PC-3 (cell line): Measurements from ENCODE around the gene ITK. TPM values are rescaled to one million over a fixed set of nuclear protein-coding genes. Genes with fewer than 3 reads are reported as not detected.

ENCODE experiments used
- ATAC-seq: fragments of 200-7000 bp; cut with Tn5 transposase; 2 replicates; pipeline ENCODE4 v1.9.1; 2020; ENCODE audit warnings: mild to moderate bottlenecking, moderate library complexity
- BruUV-seq: library from RNA; stranded (reverse); fragments of 400-500 nt; replicated peaks from 2 replicates; lab custom pipeline; 2021; lab: Mats Ljungman, UMichigan
- CTCF ChIA-PET: fragments of 300-600 bp; sonication (Branson Sonifier 250); formaldehyde crosslinking; loops from one replicate; lab custom pipeline; 2022; ENCODE audit warnings: antibody characterized with exemption; lab: Charles Lee
- POLR2A ChIA-PET: fragments of 300-600 bp; sonication (Branson Sonifier 250); formaldehyde crosslinking; loops from one replicate; lab custom pipeline; 2022; ENCODE audit warnings: antibody characterized with exemption; ENCODE audit not compliant: unreplicated experiment; lab: Charles Lee
- DNase-seq: peaks from one replicate; pipeline ENCODE4 v3.0.0-alpha.2; 2015
- H2AFZ ChIP-seq: fragments of 300-600 bp; sonication (generic); 2 replicates; pipeline ENCODE4 v1.6.0; 2016; ENCODE audit warnings: antibody characterized with exemption, low read length
- H3F3A ChIP-seq: fragments of 300-600 bp; sonication (generic); one replicate; pipeline ENCODE4 v1.6.0; 2017; ENCODE audit warnings: antibody characterized with exemption, low read length, control low read depth, mild to moderate bottlenecking; ENCODE audit not compliant: unreplicated experiment
- H3K27ac ChIP-seq: fragments of 300-600 bp; sonication (generic); 2 replicates; pipeline ENCODE4 v1.5.1; 2016; ENCODE audit warnings: mild to moderate bottlenecking, low read length
- H3K27me3 ChIP-seq: fragments of 300-600 bp; sonication (generic); 2 replicates; pipeline ENCODE4 v1.6.1; 2016; ENCODE audit warnings: low read length, mixed read lengths
- H3K36me3 ChIP-seq: fragments of 300-600 bp; sonication (generic); 2 replicates; pipeline ENCODE4 v1.6.1; 2016; ENCODE audit warnings: low read depth, mixed run types, low read length, mixed read lengths
- H3K4me1 ChIP-seq: fragments of 300-600 bp; sonication (generic); 2 replicates; pipeline ENCODE4 v1.5.1; 2016; ENCODE audit warnings: low read length; ENCODE audit not compliant: insufficient read depth
- H3K4me2 ChIP-seq: fragments of 300-600 bp; sonication (generic); 2 replicates; pipeline ENCODE4 v1.6.0; 2016; ENCODE audit warnings: low read length
- H3K4me3 ChIP-seq: fragments of 300-600 bp; sonication (generic); 2 replicates; pipeline ENCODE4 v1.5.1; 2016; ENCODE audit warnings: mild to moderate bottlenecking, low read length, mixed read lengths
- H3K79me2 ChIP-seq: fragments of 300-600 bp; sonication (generic); 2 replicates; pipeline ENCODE4 v1.6.1; 2017; ENCODE audit warnings: low read length, mixed read lengths
- H3K9ac ChIP-seq: fragments of 300-600 bp; sonication (generic); 2 replicates; pipeline ENCODE4 v1.6.0; 2016; ENCODE audit warnings: mild to moderate bottlenecking, low read length
- H3K9me2 ChIP-seq: fragments of 300-600 bp; sonication (generic); replicated peaks from 2 replicates; pipeline ENCODE4 v1.6.1; 2016; ENCODE audit warnings: mixed run types, low read length, mixed read lengths
- H3K9me3 ChIP-seq: fragments of 300-600 bp; sonication (generic); 2 replicates; pipeline ENCODE4 v1.6.1; 2016; ENCODE audit warnings: low read length, mixed read lengths
- H4K20me1 ChIP-seq: fragments of 300-600 bp; sonication (generic); 2 replicates; pipeline ENCODE4 v1.6.1; 2016; ENCODE audit warnings: low read length, mixed read lengths
- CTCF ChIP-seq: fragments of 300-600 bp; sonication (generic); conservative IDR thresholded peaks from 2 replicates; pipeline ENCODE4 v1.5.1; 2017; ENCODE audit warnings: antibody characterized with exemption, low read depth, mild to moderate bottlenecking, low read length
- EZH2 ChIP-seq: fragments of 300-600 bp; sonication (generic); IDR thresholded peaks from one replicate; pipeline ENCODE4 v1.6.1; 2017; ENCODE audit warnings: antibody characterized with exemption, mild to moderate bottlenecking, low read length; ENCODE audit not compliant: unreplicated experiment
- EZH2phosphoT487 ChIP-seq: fragments of 300-600 bp; sonication (generic); IDR thresholded peaks from 2 replicates; pipeline ENCODE4 v1.6.1; 2018; ENCODE audit warnings: mild to moderate bottlenecking, antibody characterized with exemption, low read length, borderline replicate concordance
- intact Hi-C: fragments of 100-400 bp; cut with micrococcal nuclease; formaldehyde crosslinking; loops from 2 replicates; pipeline ENCODE4 v1.9.0; 2023
- total RNA-seq: library from RNA; depleted of rRNA; stranded (reverse); fragments of >200 nt; gene quantifications from 2 replicates; pipeline ENCODE4 v1.2.3, GENCODE V29; 2014

ITK gene
- total RNA-seq, 1 experiment from 2014 or later, result 0.69 TPM

GRCh38 chr5:157252711-157253465 is 72.2 kb downstream of the ITK start:
- ATAC-seq, result peak; percentile 50

GRCh38 chr5:157253547-157253946 is 72.9 kb downstream of the ITK start:
- no peaks in the 10 kb centered on the region for H3K4me1 ChIP-seq
- ATAC-seq (peak; percentile 91), DNase-seq (peak; percentile 93)
- POLR2A ChIA-PET, result no interaction called here
- H3K27me3 ChIP-seq, result peaks cover 23% of the 10 kb centered on the region
- TF ChIP-seq EZH2, result no peak
- peak; percentile 99 for TF ChIP-seq CTCF
- no peaks in the 10 kb centered on the region for H3K9me3 ChIP-seq
- H3K27ac ChIP-seq, result no peak overlapping the region
- no peak overlapping the region for H2AFZ ChIP-seq
- BruUV-seq, result no TSS peak
- intact Hi-C loops, result loop anchor here (1.0 to 10.0 kb wide), 6 partner anchors 59 to 491 kb away; partner anchors contain the start of gene LSM11
- no peak overlapping the region for H3K4me2 ChIP-seq
- H3F3A ChIP-seq, result no peaks in the 10 kb centered on the region
- no peaks in the 10 kb centered on the region for H4K20me1 ChIP-seq
- no peak overlapping the region for H3K9ac ChIP-seq
- H3K4me3 ChIP-seq, result no peak overlapping the region
- CTCF ChIA-PET, result interaction anchor here (1.0 to 1.7 kb wide), 3 partner anchors 55 to 105 kb away, joined by 3 to 6 read pairs (median 4); no protein-coding TSS in a partner anchor
- H3K9me2 ChIP-seq, result no peaks in the 10 kb centered on the region
- H3K36me3 ChIP-seq, result no peaks in the 10 kb centered on the region
- no peaks in the 10 kb centered on the region for H3K79me2 ChIP-seq

More at GRCh38 chr5:157252711-157253465, 72.2 kb downstream of the ITK start:
- Histone ChIP-seq H4K20me1 (no peaks in the 10 kb centered on the region), H3K9ac (no peak overlapping the region), H3K4me3 (no peak overlapping the region), H3K9me2 (no peaks in the 10 kb centered on the region), H3K27me3 (peaks cover 20% of the 10 kb centered on the region), H3K36me3 (no peaks in the 10 kb centered on the region), H3F3A (no peaks in the 10 kb centered on the region), H3K4me1 (no peaks in the 10 kb centered on the region), H3K4me2 (no peak overlapping the region), H3K27ac (no peak overlapping the region), H3K9me3 (no peaks in the 10 kb centered on the region), H2AFZ (no peak overlapping the region), H3K79me2 (no peaks in the 10 kb centered on the region)
- POLR2A ChIA-PET, result no interaction called here
- BruUV-seq, result no TSS peak
- TF ChIP-seq EZH2 (no peak), EZH2phosphoT487 (no peak), CTCF (no peak)
- no peak for DNase-seq
- intact Hi-C loops, result loop anchor here (1.0 to 10.0 kb wide), 6 partner anchors 59 to 492 kb away; partner anchors contain the start of gene LSM11
- CTCF ChIA-PET, result interaction anchor here (1.7 kb wide), 1 partner anchor 60 kb away, joined by 6 read pairs; no protein-coding TSS in a partner anchor

- no peak overlapping the region for H2AFZ ChIP-seq
- no peaks in the 10 kb centered on the region for H3K36me3 ChIP-seq
- peaks cover 58% of the 10 kb centered on the region for H3K27me3 ChIP-seq
- intact Hi-C loops, result loop anchor here (10.0 kb wide), 1 partner anchor 486 kb away; the partner anchor contains the start of gene LSM11
- no peak for ATAC-seq
- no peak overlapping the region for H3K27ac ChIP-seq
- no peaks in the 10 kb centered on the region for H3K9me2 ChIP-seq
- no peak overlapping the region for H3K9ac ChIP-seq
- H3K9me3 ChIP-seq, result no peaks in the 10 kb centered on the region
- no TSS peak for BruUV-seq
- H3K79me2 ChIP-seq, result no peaks in the 10 kb centered on the region
- no peak overlapping the region for H3K4me2 ChIP-seq
- no peaks in the 10 kb centered on the region for H3K4me1 ChIP-seq
- no peak for TF ChIP-seq EZH2phosphoT487
- no peak for TF ChIP-seq CTCF
- TF ChIP-seq EZH2, result no peak
- no peak overlapping the region for H3K4me3 ChIP-seq
- POLR2A ChIA-PET, result no interaction called here
- no peaks in the 10 kb centered on the region for H3F3A ChIP-seq
- H4K20me1 ChIP-seq, result no peaks in the 10 kb centered on the region
- CTCF ChIA-PET, result no interaction called here
- no peak for DNase-seq
These were observed 77.8 kb downstream of the ITK start for GRCh38 chr5:157258450-157258849.
